ENCODE results near the gene MYCT1.
"Not testable (repeated sequence)": the region's sequence is repeated elsewhere in the genome, so short reads cannot be mapped to it uniquely, and the experiment has no call there.

MYCT1 gene

GRCh38 chr6:152695372-152696045 is 2.2 kb upstream of the MYCT1 start:
- Histone ChIP-seq H3K27me3 (ENCODE audit: control insufficient read depth, insufficient read depth, low read length) (no peaks in the 10 kb centered on the region), H3K36me3 (ENCODE audit: insufficient read depth, low read length) (no peaks in the 10 kb centered on the region), H3K4me2 (ENCODE audit: low read length) (no peak overlapping the region), H3K9ac (ENCODE audit: low read depth, low read length) (no peak overlapping the region), H3K4me3 (ENCODE audit: low read length) (no peak overlapping the region), H3K9me3 (replicated peaks; ENCODE audit: low read length) (no peaks in the 10 kb centered on the region), H3K4me1 (ENCODE audit: control insufficient read depth, insufficient read depth, low read length) (peaks cover 20% of the 10 kb centered on the region)

- Histone ChIP-seq H3K4me1 (ENCODE audit: control insufficient read depth, insufficient read depth, low read length) (peaks cover 20% of the 10 kb centered on the region), H3K4me2 (ENCODE audit: low read length) (no peak overlapping the region), H3K27me3 (ENCODE audit: control insufficient read depth, insufficient read depth, low read length) (no peaks in the 10 kb centered on the region), H3K9me3 (replicated peaks; ENCODE audit: low read length) (no peaks in the 10 kb centered on the region), H3K9ac (ENCODE audit: low read depth, low read length) (peak overlapping the region; percentile 23), H3K36me3 (ENCODE audit: insufficient read depth, low read length) (no peaks in the 10 kb centered on the region), H3K4me3 (ENCODE audit: low read length) (no peak overlapping the region)
These were observed 1.2 kb upstream of the MYCT1 start for GRCh38 chr6:152696522-152696921.

- H3K4me1 ChIP-seq (ENCODE audit: control insufficient read depth, insufficient read depth, low read length) = peaks cover 20% of the 10 kb centered on the region
- no peaks in the 10 kb centered on the region for H3K9me3 ChIP-seq (replicated peaks; ENCODE audit: low read length)
- H3K9ac ChIP-seq (ENCODE audit: low read depth, low read length) = no peak overlapping the region
- H3K4me3 ChIP-seq (ENCODE audit: low read length) = no peak overlapping the region
- no peaks in the 10 kb centered on the region for H3K27me3 ChIP-seq (ENCODE audit: control insufficient read depth, insufficient read depth, low read length)
- H3K36me3 ChIP-seq (ENCODE audit: insufficient read depth, low read length) = no peaks in the 10 kb centered on the region
- no peak overlapping the region for H3K4me2 ChIP-seq (ENCODE audit: low read length)
These were observed 995 bp downstream of the MYCT1 start for GRCh38 chr6:152698692-152699091.

- H3K4me2 ChIP-seq (ENCODE audit: low read length) = no peak overlapping the region
- H3K4me1 ChIP-seq (ENCODE audit: control insufficient read depth, insufficient read depth, low read length) = peaks cover 19% of the 10 kb centered on the region
- no peaks in the 10 kb centered on the region for H3K9me3 ChIP-seq (replicated peaks; ENCODE audit: low read length)
- no peak overlapping the region for H3K4me3 ChIP-seq (ENCODE audit: low read length)
- no peaks in the 10 kb centered on the region for H3K36me3 ChIP-seq (ENCODE audit: insufficient read depth, low read length)
- H3K27me3 ChIP-seq (ENCODE audit: control insufficient read depth, insufficient read depth, low read length) = no peaks in the 10 kb centered on the region
- no peak overlapping the region for H3K9ac ChIP-seq (ENCODE audit: low read depth, low read length)
These were observed 2.7 kb downstream of the MYCT1 start for GRCh38 chr6:152700427-152700826.

- Histone ChIP-seq H3K4me2 (ENCODE audit: low read length) (no peak overlapping the region), H3K4me1 (ENCODE audit: control insufficient read depth, insufficient read depth, low read length) (peaks cover 11% of the 10 kb centered on the region), H3K36me3 (ENCODE audit: insufficient read depth, low read length) (no peaks in the 10 kb centered on the region), H3K9ac (ENCODE audit: low read depth, low read length) (no peak overlapping the region), H3K9me3 (replicated peaks; ENCODE audit: low read length) (no peaks in the 10 kb centered on the region), H3K27me3 (ENCODE audit: control insufficient read depth, insufficient read depth, low read length) (no peaks in the 10 kb centered on the region), H3K4me3 (ENCODE audit: low read length) (no peak overlapping the region)
These were observed 3.6 kb downstream of the MYCT1 start for GRCh38 chr6:152701081-152701862.

GRCh38 chr6:152701863-152702401 is 4.2 kb downstream of the MYCT1 start:
- Histone ChIP-seq H3K36me3 (ENCODE audit: insufficient read depth, low read length) (no peaks in the 10 kb centered on the region), H3K9ac (ENCODE audit: low read depth, low read length) (no peak overlapping the region), H3K4me3 (ENCODE audit: low read length) (no peak overlapping the region), H3K9me3 (replicated peaks; ENCODE audit: low read length) (no peaks in the 10 kb centered on the region), H3K4me1 (ENCODE audit: control insufficient read depth, insufficient read depth, low read length) (peaks cover 7% of the 10 kb centered on the region), H3K27me3 (ENCODE audit: control insufficient read depth, insufficient read depth, low read length) (no peaks in the 10 kb centered on the region), H3K4me2 (ENCODE audit: low read length) (no peak overlapping the region)

- not testable (repeated sequence) for H3K4me1 ChIP-seq (ENCODE audit: control insufficient read depth, insufficient read depth, low read length); H3K4me3 ChIP-seq (ENCODE audit: low read length); H3K9me3 ChIP-seq (replicated peaks; ENCODE audit: low read length); H3K27me3 ChIP-seq (ENCODE audit: control insufficient read depth, insufficient read depth, low read length); H3K36me3 ChIP-seq (ENCODE audit: insufficient read depth, low read length); H3K9ac ChIP-seq (ENCODE audit: low read depth, low read length); H3K4me2 ChIP-seq (ENCODE audit: low read length)
These were observed 6.1 kb downstream of the MYCT1 start for GRCh38 chr6:152703750-152704149.

GRCh38 chr6:152705327-152705726 is 7.6 kb downstream of the MYCT1 start:
- Histone ChIP-seq H3K4me2 (ENCODE audit: low read length) (no peak overlapping the region), H3K4me1 (ENCODE audit: control insufficient read depth, insufficient read depth, low read length) (no peaks in the 10 kb centered on the region), H3K36me3 (ENCODE audit: insufficient read depth, low read length) (no peaks in the 10 kb centered on the region), H3K9me3 (replicated peaks; ENCODE audit: low read length) (no peaks in the 10 kb centered on the region), H3K4me3 (ENCODE audit: low read length) (no peak overlapping the region), H3K9ac (ENCODE audit: low read depth, low read length) (no peak overlapping the region), H3K27me3 (ENCODE audit: control insufficient read depth, insufficient read depth, low read length) (no peaks in the 10 kb centered on the region)

- no peaks in the 10 kb centered on the region for H3K27me3 ChIP-seq (ENCODE audit: control insufficient read depth, insufficient read depth, low read length)
- no peak overlapping the region for H3K4me3 ChIP-seq (ENCODE audit: low read length)
- H3K9me3 ChIP-seq (replicated peaks; ENCODE audit: low read length) = no peaks in the 10 kb centered on the region
- H3K36me3 ChIP-seq (ENCODE audit: insufficient read depth, low read length) = no peaks in the 10 kb centered on the region
- no peak overlapping the region for H3K4me2 ChIP-seq (ENCODE audit: low read length)
- H3K9ac ChIP-seq (ENCODE audit: low read depth, low read length) = no peak overlapping the region
- no peaks in the 10 kb centered on the region for H3K4me1 ChIP-seq (ENCODE audit: control insufficient read depth, insufficient read depth, low read length)
These were observed 18.6 kb downstream of the MYCT1 start for GRCh38 chr6:152716322-152716721.

GRCh38 chr6:152720974-152721373 is 23.3 kb downstream of the MYCT1 start:
- Histone ChIP-seq H3K4me3 (ENCODE audit: low read length) (no peak overlapping the region), H3K27me3 (ENCODE audit: control insufficient read depth, insufficient read depth, low read length) (no peaks in the 10 kb centered on the region), H3K9ac (ENCODE audit: low read depth, low read length) (no peak overlapping the region), H3K36me3 (ENCODE audit: insufficient read depth, low read length) (no peaks in the 10 kb centered on the region), H3K9me3 (replicated peaks; ENCODE audit: low read length) (no peaks in the 10 kb centered on the region), H3K4me1 (ENCODE audit: control insufficient read depth, insufficient read depth, low read length) (no peaks in the 10 kb centered on the region), H3K4me2 (ENCODE audit: low read length) (no peak overlapping the region)

- H3K4me2 ChIP-seq (ENCODE audit: low read length) = no peak overlapping the region
- H3K36me3 ChIP-seq (ENCODE audit: insufficient read depth, low read length) = no peaks in the 10 kb centered on the region
- no peak overlapping the region for H3K4me3 ChIP-seq (ENCODE audit: low read length)
- no peaks in the 10 kb centered on the region for H3K9me3 ChIP-seq (replicated peaks; ENCODE audit: low read length)
- H3K27me3 ChIP-seq (ENCODE audit: control insufficient read depth, insufficient read depth, low read length) = no peaks in the 10 kb centered on the region
- no peak overlapping the region for H3K9ac ChIP-seq (ENCODE audit: low read depth, low read length)
- no peaks in the 10 kb centered on the region for H3K4me1 ChIP-seq (ENCODE audit: control insufficient read depth, insufficient read depth, low read length)
These were observed 24.3 kb downstream of the MYCT1 start for GRCh38 chr6:152721956-152722355.

- Histone ChIP-seq H3K9me3 (replicated peaks; ENCODE audit: low read length) (no peaks in the 10 kb centered on the region), H3K9ac (ENCODE audit: low read depth, low read length) (no peak overlapping the region), H3K4me1 (ENCODE audit: control insufficient read depth, insufficient read depth, low read length) (no peaks in the 10 kb centered on the region), H3K4me2 (ENCODE audit: low read length) (no peak overlapping the region), H3K27me3 (ENCODE audit: control insufficient read depth, insufficient read depth, low read length) (no peaks in the 10 kb centered on the region), H3K36me3 (ENCODE audit: insufficient read depth, low read length) (no peaks in the 10 kb centered on the region), H3K4me3 (ENCODE audit: low read length) (no peak overlapping the region)
These were observed 25.7 kb downstream of the MYCT1 start for GRCh38 chr6:152723398-152723797.
